ENCODE results near the gene DNAH10. TPM values are rescaled to one million over a fixed set of nuclear protein-coding genes. Genes with fewer than 3 reads are reported as not detected.
A peak's percentile ranks its signal among the peaks of the same experiment; 100 is the strongest.

DNAH10 gene
- polyA plus RNA-seq, 2 of the 4 experiments (the other 2 are of a cell fraction), result 0.14 to 0.39 TPM

DNA sequence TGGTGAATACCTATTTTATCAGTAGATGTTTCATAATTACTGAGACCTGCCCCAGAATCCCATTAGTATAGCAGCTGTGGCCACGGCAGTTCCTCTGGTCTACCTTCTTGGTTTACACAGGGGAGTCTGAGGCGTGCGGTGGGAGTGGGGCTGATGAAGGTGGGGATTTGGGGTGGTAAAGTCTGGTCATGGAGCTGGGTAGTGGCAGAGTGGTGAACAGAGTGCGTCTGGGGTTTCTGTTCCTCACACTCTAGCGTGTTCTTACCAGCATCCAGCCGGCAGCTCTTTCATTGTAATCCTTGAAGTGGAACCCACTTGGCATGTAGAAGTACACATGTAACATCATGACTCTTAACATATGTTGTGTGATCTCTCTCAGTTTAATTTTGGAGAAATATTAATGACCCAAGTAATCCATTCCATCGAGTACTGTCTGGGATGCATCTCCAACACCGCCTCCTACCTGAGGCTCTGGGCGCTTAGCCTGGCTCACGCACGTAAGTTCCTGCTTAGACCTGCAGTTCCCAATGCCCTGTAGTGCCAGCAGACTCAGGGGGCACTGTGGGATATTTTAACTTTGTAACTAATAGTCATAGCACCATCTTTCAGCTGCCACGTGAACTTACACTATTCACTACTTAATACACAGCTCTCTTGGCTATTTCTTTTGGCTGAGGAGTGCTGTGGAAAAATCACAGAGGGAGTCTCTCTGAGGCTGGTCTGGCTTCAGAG lies 7.9 kb upstream of the DNAH10 start:
- 91% methylated on average over 12 of the region's 12 CpGs for WGBS (ENCODE audit: missing lambda C conversion rate)
- POLR2A ChIA-PET, result no interaction called here
- ATAC-seq (peak; percentile 58 to 64; a peak in 3 of 6 replicates), DNase-seq (ENCODE audit: low read depth in 1 of 2, low spot score in 1 of 2) (peak in 1 of 2 experiments; percentile 22), FAIRE-seq (no peak)
- Histone ChIP-seq H3K4me2 (no peak overlapping the region), H3K27ac (no peak overlapping the region), H3K4me1 (no peaks in the 10 kb centered on the region), H3K4me3 (no peak overlapping the region), H3K9me3 (no peaks in the 10 kb centered on the region)
- TF ChIP-seq POLR2A (IDR thresholded peaks at IDR 0.05; ENCODE audit: low read length) (no peak), CBX8 (IDR thresholded peaks at IDR 0.05) (no peak), MAFK (IDR thresholded peaks at IDR 0.05; ENCODE audit: partially characterized antibody) (no peak), RFX5 (IDR thresholded peaks at IDR 0.05) (no peak), HEYL (CRISPR knock-in tag; IDR thresholded peaks at IDR 0.05) (no peak), HOXB13 (CRISPR knock-in tag; IDR thresholded peaks at IDR 0.05; ENCODE audit: low read depth) (no peak)
- TF ChIP-seq, protein P1, sequence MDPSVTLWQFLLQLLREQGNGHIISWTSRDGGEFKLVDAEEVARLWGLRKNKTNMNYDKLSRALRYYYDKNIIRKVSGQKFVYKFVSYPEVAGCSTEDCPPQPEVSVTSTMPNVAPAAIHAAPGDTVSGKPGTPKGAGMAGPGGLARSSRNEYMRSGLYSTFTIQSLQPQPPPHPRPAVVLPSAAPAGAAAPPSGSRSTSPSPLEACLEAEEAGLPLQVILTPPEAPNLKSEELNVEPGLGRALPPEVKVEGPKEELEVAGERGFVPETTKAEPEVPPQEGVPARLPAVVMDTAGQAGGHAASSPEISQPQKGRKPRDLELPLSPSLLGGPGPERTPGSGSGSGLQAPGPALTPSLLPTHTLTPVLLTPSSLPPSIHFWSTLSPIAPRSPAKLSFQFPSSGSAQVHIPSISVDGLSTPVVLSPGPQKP (IDR thresholded peaks at IDR 0.05; ENCODE audit: low read depth, low read length), result no peak
- TF ChIP-seq, protein P2, sequence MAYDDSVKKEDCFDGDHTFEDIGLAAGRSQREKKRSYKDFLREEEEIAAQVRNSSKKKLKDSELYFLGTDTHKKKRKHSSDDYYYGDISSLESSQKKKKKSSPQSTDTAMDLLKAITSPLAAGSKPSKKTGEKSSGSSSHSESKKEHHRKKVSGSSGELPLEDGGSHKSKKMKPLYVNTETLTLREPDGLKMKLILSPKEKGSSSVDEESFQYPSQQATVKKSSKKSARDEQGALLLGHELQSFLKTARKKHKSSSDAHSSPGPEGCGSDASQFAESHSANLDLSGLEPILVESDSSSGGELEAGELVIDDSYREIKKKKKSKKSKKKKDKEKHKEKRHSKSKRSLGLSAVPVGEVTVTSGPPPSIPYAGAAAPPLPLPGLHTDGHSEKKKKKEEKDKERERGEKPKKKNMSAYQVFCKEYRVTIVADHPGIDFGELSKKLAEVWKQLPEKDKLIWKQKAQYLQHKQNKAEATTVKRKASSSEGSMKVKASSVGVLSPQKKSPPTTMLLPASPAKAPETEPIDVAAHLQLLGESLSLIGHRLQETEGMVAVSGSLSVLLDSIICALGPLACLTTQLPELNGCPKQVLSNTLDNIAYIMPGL (CRISPR knock-in tag; IDR thresholded peaks at IDR 0.05; ENCODE audit: borderline replicate concordance), result no peak
- CTCF ChIA-PET, result no interaction called here

DNA sequence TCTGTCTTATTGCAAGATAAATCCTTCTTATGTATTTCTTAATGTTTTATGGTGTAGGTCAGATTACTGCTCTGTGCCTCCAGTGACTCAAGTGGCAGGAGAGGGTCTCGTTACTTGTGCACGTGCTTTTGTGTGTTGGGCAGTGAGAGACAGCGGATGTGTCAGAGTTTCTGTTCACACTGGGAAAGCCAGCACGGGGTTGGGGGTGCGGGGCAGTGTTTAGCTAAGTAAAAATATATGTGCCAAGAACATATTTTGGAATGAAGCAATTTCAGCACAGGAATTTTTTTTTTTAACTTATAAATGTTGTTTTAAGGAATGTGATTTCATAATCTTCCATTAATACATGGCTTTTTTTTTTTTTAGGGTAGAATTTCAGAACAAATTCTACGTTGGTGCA lies 4.5 kb upstream of the DNAH10 start:
- TF ChIP-seq, protein P2 (CRISPR knock-in tag; IDR thresholded peaks at IDR 0.05; ENCODE audit: borderline replicate concordance), result no peak
- no peak for TF ChIP-seq KDM1A (IDR thresholded peaks at IDR 0.05; ENCODE audit: low read depth)
- no peak for TF ChIP-seq ZC3H11A (IDR thresholded peaks at IDR 0.05)
- no peak for TF ChIP-seq EP300 (IDR thresholded peaks at IDR 0.05)
- TF ChIP-seq, protein P3, sequence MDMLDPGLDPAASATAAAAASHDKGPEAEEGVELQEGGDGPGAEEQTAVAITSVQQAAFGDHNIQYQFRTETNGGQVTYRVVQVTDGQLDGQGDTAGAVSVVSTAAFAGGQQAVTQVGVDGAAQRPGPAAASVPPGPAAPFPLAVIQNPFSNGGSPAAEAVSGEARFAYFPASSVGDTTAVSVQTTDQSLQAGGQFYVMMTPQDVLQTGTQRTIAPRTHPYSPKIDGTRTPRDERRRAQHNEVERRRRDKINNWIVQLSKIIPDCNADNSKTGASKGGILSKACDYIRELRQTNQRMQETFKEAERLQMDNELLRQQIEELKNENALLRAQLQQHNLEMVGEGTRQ (IDR thresholded peaks at IDR 0.05), result no peak
- TF ChIP-seq TP53 (CRISPR knock-in tag; IDR thresholded peaks at IDR 0.05), result no peak
- no peak for TF ChIP-seq RARB (CRISPR knock-in tag; IDR thresholded peaks at IDR 0.05)
- TF ChIP-seq ZSCAN20 (CRISPR knock-in tag; IDR thresholded peaks at IDR 0.05), result no peak
- TF ChIP-seq RCOR1 (IDR thresholded peaks at IDR 0.05; ENCODE audit: low read depth, low read length), result no peak
- TF ChIP-seq CBX2 (IDR thresholded peaks at IDR 0.05; ENCODE audit: borderline replicate concordance, low read depth), result no peak
- no peak for TF ChIP-seq CHD2 (IDR thresholded peaks at IDR 0.05; ENCODE audit: low read length, partially characterized antibody)
- no peak for TF ChIP-seq HEYL (CRISPR knock-in tag; IDR thresholded peaks at IDR 0.05)
- no peak for TF ChIP-seq HDAC2 (IDR thresholded peaks at IDR 0.05)
- no peak for TF ChIP-seq EHF (CRISPR knock-in tag; IDR thresholded peaks at IDR 0.05)
- TF ChIP-seq, protein P4, sequence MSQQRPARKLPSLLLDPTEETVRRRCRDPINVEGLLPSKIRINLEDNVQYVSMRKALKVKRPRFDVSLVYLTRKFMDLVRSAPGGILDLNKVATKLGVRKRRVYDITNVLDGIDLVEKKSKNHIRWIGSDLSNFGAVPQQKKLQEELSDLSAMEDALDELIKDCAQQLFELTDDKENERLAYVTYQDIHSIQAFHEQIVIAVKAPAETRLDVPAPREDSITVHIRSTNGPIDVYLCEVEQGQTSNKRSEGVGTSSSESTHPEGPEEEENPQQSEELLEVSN (IDR thresholded peaks at IDR 0.05; ENCODE audit: borderline replicate concordance, low read depth), result no peak
- no peak for TF ChIP-seq PHF8 (IDR thresholded peaks at IDR 0.05; ENCODE audit: borderline replicate concordance, low read depth)
- TF ChIP-seq HOXB13 (CRISPR knock-in tag; IDR thresholded peaks at IDR 0.05; ENCODE audit: low read depth), result no peak
- ChIA-PET POLR2A (no interaction called here), CTCF (interaction anchor here (0.6 kb wide), 1 partner anchor 248 kb away, joined by 4 read pairs; no protein-coding TSS in a partner anchor)
- ATAC-seq (no peak), DNase-seq (ENCODE audit: low read depth in 1 of 2, low spot score in 1 of 2) (no peak), FAIRE-seq (no peak)
- Histone ChIP-seq H3K4me1 (no peaks in the 10 kb centered on the region), H3K4me3 (no peak overlapping the region), H3K27ac (no peak overlapping the region), H3K4me2 (no peak overlapping the region), H3K9me3 (no peaks in the 10 kb centered on the region)
- WGBS (ENCODE audit: missing lambda C conversion rate), result 90% methylated on average over 6 of the region's 6 CpGs
